Endometrial microvascular endothelial cells (primary cell): ENCODE data around the gene A3GALT2. TPM values are rescaled to one million over a fixed set of nuclear protein-coding genes. Genes with fewer than 3 reads are reported as not detected.

Source experiments
- in situ Hi-C: cut with HindIII; loops from 2 replicates; pipeline ENCODE4 v1.10.0; 2017; ENCODE audit warnings: low sequenced_read_pairs, low pct_unique_long_range_greater_than_20kb; ENCODE audit errors: inconsistent ontology term
- total RNA-seq: library from RNA; depleted of rRNA; stranded (reverse); fragments of >200 nt; gene quantifications from one replicate; pipeline ENCODE4 v1.2.3, GENCODE V29; 2015; ENCODE audit errors: inconsistent ontology term

The A3GALT2 gene
- total RNA-seq, 1 donor from 2014 or later: not detected

DNA sequence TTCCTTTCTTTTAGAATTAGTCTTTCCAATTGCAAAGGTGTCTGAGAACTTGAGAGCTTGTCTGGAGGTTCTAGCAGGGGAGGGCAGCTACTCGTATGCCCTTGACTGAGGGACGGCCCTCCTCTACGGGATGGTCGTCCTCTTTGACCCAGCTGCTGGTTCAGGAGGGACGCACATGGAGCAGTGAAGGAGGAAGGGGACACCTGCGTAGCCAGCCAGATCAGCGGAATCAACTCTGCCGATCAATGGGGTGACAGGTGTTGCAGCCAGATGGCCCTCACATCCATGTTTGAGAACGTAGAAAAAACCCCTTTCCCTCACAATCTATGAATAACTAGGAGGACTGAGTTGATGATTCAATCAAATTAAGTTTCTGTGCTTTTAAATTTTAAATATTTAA, 15.7 kb upstream of the A3GALT2 start:
- in situ Hi-C loops: no loop called here

GRCh38 chr1:33335020-33335419, 14.1 kb upstream of the A3GALT2 start:
- in situ Hi-C loops: no loop called here

DNA sequence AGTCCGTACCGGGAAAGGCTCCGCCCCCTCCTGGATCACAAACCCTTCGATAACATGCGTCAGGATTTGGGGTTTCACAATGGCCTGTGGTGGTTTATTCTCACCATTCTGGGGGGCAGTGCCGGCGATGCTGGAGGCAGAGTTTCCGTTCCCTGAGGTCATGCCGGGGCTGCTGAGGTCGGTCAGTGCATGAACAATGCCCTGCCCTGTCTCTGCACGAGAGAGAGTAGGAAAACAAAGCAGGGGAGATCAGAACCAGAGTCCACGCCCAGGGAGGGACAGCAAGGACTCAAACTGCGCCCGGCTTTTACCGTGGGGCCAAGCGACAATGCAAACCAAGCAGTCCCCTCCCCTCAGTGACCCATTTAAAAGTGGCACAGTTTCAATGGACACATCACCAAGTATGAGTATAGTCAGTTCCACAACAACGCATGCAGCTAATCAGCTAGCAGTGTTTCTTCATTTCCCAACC, 13.2 kb upstream of the A3GALT2 start:
- in situ Hi-C loops: no loop called here

GRCh38 chr1:33332881-33333280, 12.0 kb upstream of the A3GALT2 start:
- in situ Hi-C loops: no loop called here

DNA sequence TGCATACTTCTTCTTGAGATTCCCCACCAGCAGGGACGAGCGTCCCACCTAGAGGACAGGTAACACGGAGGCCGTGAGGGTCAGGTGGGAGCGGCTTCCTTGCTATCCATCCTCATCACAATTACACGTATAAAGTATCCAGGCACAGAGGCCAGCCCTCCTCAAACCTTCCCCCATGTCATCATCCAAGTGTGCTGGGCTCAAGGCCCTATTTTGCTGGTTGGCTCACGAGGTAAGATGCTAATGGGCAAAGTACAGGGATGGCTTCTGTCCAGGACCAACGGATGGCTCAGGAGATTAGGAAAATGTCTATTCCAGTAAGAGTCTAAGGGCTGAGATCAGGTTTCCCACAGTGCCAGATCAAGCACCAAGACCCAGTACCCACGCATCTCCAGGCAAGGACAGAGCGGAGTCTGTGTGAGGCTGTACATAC, 11.5 kb upstream of the A3GALT2 start:
- in situ Hi-C loops: no loop called here

GRCh38 chr1:33331444-33332356, 10.8 kb upstream of the A3GALT2 start:
- in situ Hi-C loops: no loop called here

GRCh38 chr1:33330906-33331305, 10.0 kb upstream of the A3GALT2 start:
- in situ Hi-C loops: no loop called here

DNA sequence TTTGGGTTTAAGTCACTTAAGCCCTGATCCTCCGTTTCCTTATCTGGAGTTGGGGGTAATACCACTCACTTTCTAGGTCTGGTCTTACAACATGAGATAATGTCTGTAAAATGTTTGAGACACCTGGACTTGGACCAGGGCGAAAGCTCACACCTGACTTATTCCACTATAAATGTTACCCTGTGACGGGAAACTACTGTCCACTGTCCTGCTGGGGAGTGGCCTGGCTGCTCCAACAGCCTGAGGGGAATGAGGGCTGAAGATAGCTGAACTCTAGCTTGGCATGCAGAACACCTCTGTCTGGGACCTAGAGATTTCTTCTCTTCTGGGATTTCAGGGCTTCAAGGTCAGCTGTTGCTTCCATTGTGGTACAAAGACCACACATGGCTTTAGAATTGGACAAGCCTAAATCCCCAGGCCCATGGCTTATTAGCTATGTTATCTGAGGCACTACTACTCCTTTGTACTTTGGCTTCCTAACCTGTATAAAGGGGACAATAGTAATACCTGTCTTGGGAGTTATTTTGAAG, 9.5 kb upstream of the A3GALT2 start:
- in situ Hi-C loops: no loop called here

- in situ Hi-C loops: no loop called here
These were observed 8.9 kb upstream of the A3GALT2 start for GRCh38 chr1:33329600-33330305.

GRCh38 chr1:33328817-33329216, 7.9 kb upstream of the A3GALT2 start:
- in situ Hi-C loops: no loop called here

GRCh38 chr1:33327587-33328325, 6.9 kb upstream of the A3GALT2 start:
- in situ Hi-C loops: no loop called here

DNA sequence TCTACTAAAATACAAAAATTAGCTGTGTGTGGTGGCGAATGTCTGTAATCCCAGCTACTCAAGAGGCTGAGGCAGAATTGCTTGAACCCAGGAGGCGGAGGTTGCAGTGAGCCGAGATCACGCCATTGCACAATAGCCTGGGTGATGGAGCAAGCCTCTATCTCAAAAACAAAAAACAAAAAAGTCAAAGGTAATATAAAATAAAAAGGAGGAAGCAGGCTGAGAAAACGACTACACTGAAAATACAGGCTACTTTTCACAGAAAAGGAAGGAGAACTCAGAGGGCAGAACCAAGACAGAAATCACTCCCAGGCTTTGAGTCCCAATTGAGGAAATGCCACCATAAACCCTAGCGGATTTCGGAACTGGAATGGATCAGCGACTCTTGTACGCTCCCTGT, 5.9 kb upstream of the A3GALT2 start:
- in situ Hi-C loops: no loop called here

GRCh38 chr1:33324677-33325575, 4.0 kb upstream of the A3GALT2 start:
- in situ Hi-C loops: no loop called here

- in situ Hi-C loops: no loop called here
These were observed 3.0 kb upstream of the A3GALT2 start for GRCh38 chr1:33323663-33324477.

- in situ Hi-C loops: no loop called here
These were observed 2.1 kb upstream of the A3GALT2 start for GRCh38 chr1:33322870-33323585.

DNA sequence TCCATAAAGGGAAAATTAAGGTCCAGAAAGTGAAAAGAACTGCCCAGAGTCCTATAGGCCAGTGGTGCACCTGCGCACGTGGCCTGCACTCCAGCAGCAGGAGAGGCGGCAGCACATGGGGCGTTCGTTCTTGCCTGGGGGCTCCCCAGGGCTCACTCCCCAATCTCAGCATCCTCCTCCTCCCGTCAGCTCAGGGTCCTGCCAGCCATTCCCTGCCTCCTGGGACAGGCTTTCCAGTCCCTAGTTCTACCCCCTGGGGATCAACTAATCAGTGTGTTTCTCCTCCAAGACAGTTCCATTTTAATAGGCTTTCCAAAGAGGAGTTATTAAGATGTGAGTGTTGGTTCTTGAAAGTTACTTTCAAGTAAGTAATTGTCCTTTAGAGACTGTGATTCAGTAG, 1.2 kb upstream of the A3GALT2 start:
- in situ Hi-C loops: no loop called here

DNA sequence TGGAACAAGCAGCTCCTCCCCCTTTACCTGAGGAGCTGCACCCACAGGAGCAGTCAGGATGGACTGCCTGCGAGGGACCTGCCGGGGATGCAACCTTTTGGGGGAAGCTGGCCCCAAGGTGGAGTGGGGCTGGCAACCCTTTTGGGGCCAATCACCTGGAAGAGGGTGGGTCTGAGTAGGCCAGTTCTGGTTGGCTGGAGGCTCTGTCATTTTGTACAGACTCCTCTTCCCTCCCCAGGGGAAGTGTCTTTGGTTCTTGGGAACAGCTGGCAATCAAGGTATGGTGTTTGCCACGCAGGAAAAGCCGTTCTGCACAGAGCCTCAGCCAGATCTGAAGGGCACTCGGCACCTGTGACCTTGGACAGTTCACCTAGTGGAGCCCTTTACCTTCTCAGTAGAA, 280 bp upstream of the A3GALT2 start:
- in situ Hi-C loops: no loop called here
